SK-N-SH (cell line): ENCODE measurements around the gene ZNF469.

Source experiments
- FOSL2 ChIP-seq: IDR thresholded peaks from 2 replicates; pipeline ENCODE4 v1.4.0; 2012; ENCODE audit warnings: low read depth, mild to moderate bottlenecking, moderate library complexity, borderline replicate concordance
- FOXJ3 ChIP-seq: sonication (generic); formaldehyde crosslinking; IDR thresholded peaks from 2 replicates; pipeline ENCODE4 v1.5.1; 2020; ENCODE audit warnings: mild to moderate bottlenecking, missing genetic modification reagents
- FOXM1 ChIP-seq: IDR thresholded peaks from 2 replicates; pipeline ENCODE4 v1.4.0; 2012; ENCODE audit warnings: low read depth, mild to moderate bottlenecking
- NRF1 ChIP-seq: IDR thresholded peaks from 2 replicates; pipeline ENCODE4 v1.6.1; 2012; ENCODE audit warnings: low read depth, mild to moderate bottlenecking, low read length
- POLR2AphosphoS5 ChIP-seq: IDR thresholded peaks from 2 replicates; pipeline ENCODE4 v1.6.1; 2012; ENCODE audit warnings: low read depth, low read length
- RFX5 ChIP-seq: IDR thresholded peaks from 2 replicates; pipeline ENCODE4 v1.6.1; 2012; ENCODE audit warnings: mild to moderate bottlenecking, improper control_type of control experiment, low read length
- TEAD4 ChIP-seq: IDR thresholded peaks from 2 replicates; pipeline ENCODE4 v1.4.0; 2012; ENCODE audit warnings: mild to moderate bottlenecking, borderline replicate concordance; ENCODE audit not compliant: insufficient read depth
- YY1 ChIP-seq: IDR thresholded peaks from 2 replicates; pipeline ENCODE4 v1.4.0; 2012; ENCODE audit warnings: low read depth, mild to moderate bottlenecking
- TF ChIP-seq, protein P1 (sequence below): fragments of 200-600 bp; sonication (generic); IDR thresholded peaks from 2 replicates; pipeline ENCODE4 v1.6.1; 2017; ENCODE audit warnings: antibody characterized with exemption, mild to moderate bottlenecking, moderate library complexity
- TF ChIP-seq, protein P2 (sequence below): IDR thresholded peaks from 2 replicates; pipeline ENCODE4 v1.4.0; 2012; ENCODE audit warnings: low read depth

DNA sequence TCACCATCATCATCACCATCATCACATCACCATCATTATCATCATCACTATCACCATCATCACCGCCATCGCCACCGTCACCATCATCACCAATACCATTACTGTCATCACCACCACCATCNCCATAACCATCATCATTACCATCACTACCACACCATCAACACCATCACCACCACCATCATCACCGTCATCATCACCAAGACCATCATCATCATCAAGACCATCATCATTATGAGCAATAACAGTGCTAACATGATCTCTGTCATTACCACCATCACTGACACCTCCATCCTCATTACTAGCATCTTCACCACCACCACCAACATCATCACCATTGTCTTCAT is 16.1 kb upstream of the ZNF469 start:
- TF ChIP-seq, protein P1, sequence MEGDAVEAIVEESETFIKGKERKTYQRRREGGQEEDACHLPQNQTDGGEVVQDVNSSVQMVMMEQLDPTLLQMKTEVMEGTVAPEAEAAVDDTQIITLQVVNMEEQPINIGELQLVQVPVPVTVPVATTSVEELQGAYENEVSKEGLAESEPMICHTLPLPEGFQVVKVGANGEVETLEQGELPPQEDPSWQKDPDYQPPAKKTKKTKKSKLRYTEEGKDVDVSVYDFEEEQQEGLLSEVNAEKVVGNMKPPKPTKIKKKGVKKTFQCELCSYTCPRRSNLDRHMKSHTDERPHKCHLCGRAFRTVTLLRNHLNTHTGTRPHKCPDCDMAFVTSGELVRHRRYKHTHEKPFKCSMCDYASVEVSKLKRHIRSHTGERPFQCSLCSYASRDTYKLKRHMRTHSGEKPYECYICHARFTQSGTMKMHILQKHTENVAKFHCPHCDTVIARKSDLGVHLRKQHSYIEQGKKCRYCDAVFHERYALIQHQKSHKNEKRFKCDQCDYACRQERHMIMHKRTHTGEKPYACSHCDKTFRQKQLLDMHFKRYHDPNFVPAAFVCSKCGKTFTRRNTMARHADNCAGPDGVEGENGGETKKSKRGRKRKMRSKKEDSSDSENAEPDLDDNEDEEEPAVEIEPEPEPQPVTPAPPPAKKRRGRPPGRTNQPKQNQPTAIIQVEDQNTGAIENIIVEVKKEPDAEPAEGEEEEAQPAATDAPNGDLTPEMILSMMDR, result no peak
- TF ChIP-seq FOXJ3 (CRISPR knock-in tag) (no peak), POLR2AphosphoS5 (no peak), FOSL2 (no peak), RFX5 (no peak), NRF1 (no peak), TEAD4 (no peak), FOXM1 (no peak), YY1 (no peak)
- TF ChIP-seq, protein P2, sequence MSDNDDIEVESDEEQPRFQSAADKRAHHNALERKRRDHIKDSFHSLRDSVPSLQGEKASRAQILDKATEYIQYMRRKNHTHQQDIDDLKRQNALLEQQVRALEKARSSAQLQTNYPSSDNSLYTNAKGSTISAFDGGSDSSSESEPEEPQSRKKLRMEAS, result no peak
